GM19238 (cell line): ENCODE measurements around the gene GAPDHS.

Experiments
- DNase-seq: peaks from one replicate; pipeline ENCODE4 v3.0.0; 2011; ENCODE audit warnings: low spot score; ENCODE audit not compliant: insufficient read length

GAPDHS gene

DNA sequence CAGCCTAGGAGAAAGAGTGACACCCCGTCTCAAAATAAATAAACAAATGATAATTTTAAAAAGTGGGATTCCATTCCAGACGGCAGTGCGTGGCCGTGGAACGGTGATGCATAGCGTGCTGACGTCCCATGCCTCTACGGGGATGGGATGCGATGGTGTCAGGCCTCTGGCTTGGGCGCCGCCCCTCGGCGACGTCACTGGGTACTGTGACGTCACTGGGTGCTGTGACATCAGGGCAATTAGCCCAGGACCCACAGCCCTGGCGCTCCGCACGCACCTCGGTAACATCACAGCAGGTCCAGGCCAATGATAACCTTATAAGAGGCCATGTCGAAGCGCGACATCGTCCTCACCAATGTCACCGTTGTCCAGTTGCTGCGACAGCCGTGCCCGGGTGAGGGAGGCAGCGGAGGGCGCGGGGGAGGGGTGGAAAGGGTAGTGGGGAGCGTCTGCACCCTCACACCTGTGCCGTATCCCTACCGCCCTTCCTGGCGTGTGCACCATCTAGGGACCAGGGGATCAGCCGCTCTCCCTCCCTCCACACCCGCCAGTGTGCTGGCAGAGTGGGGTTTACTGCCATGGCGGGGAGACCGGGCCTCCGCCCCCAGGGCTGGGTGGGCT lies at the start of gene GAPDHS:
TSS of gene GAPDHS (plus strand) at position 256 of the 621 bp plus-strand sequence. CDS start at position 328, 72 bp downstream.
- DNase-seq, result no peak

DNA sequence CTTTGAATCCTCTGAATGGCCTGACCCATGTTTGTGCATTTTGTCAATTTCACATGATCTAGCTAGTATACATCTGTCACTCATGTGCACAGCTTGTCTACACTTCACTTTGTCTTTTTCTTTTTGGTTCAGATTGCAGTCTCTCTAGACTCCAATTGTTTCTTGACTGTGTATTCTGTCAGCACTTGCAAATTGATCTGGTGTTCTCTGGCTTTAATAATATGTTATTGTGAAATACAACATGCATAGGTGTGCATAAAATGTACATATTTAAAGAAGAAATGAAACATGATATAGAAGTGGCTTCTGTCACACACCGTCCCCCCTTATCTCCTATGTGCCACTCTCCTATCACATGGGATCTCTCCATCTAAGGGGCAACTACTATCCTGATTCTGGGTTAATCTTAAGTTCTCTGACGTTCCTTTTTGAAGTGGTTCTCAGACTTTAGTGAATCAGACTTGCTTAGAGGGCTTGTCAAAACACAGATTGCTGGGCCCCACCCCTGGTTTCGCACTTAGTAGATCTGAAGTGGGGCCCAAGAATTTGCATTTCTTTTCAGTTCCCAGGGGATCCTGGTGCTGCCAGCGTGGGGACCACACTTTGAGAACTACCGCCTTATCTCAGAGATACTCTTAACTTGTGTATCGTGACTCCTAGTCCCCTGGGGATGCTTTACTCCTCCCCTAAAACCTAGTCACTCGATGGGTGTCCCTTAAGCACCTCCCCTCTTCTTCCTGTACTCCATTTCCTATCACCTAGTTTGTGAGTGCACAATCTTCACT lies 48.8 kb upstream of the GAPDHS start:
- DNase-seq, result peak; percentile 71

- DNase-seq, result no peak
Measured at GRCh38 chr19:35486268-35486708, 47.0 kb upstream of the GAPDHS start.

- no peak for DNase-seq
Measured at GRCh38 chr19:35487656-35488182, 45.5 kb upstream of the GAPDHS start.

DNA sequence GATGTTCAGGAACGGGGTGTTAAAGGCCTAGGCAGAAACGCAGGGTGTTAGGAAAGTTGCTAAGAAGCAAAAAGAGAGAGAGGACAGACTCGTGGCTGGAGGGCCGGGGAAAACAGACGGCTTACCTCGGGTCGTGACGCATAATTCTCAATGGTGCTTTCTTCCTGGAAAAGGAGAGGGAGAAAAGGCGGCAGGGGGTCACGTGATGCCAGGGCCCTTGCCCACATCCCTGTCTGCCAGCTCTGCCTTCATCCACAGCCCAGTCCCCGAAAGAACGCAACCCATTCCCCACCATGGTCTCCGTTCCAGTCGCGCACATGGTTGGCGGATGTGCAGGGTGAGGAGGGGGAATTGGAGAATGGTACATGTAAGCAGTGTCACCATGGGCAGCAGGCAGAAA lies 44.6 kb upstream of the GAPDHS start:
- no peak for DNase-seq

- no peak for DNase-seq
Measured at GRCh38 chr19:35490364-35490763, 42.9 kb upstream of the GAPDHS start, which contains the start of gene KRTDAP. Gene KRTDAP (minus strand): TSS chr19:35490464. CDS start chr19:35490442, 22 bp downstream.

DNA sequence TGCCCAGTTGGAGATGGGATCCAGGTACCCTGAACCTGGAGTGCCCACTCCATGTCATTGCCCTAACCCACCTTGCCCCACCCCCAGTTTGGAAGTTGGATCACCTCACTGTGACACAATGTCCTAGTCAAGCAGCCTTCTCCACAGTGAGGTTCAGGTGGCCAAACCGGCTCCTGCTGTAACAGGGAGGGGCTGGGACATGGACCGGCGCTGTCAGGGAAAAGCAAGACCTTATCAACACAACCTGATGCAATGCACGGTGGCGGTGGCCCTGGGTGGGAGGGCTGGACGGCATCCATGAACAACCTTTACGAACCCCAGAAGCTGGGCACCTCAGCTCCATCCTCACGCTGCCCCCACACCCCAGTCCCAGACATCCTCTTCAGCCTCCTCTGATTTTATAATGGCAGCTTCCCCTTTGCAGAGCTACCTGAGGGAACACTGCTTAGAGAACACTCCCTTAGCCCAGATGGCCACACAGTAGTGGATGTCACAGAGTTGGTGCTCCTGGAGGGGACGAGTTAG lies 41.4 kb upstream of the GAPDHS start:
- DNase-seq, result no peak

DNA sequence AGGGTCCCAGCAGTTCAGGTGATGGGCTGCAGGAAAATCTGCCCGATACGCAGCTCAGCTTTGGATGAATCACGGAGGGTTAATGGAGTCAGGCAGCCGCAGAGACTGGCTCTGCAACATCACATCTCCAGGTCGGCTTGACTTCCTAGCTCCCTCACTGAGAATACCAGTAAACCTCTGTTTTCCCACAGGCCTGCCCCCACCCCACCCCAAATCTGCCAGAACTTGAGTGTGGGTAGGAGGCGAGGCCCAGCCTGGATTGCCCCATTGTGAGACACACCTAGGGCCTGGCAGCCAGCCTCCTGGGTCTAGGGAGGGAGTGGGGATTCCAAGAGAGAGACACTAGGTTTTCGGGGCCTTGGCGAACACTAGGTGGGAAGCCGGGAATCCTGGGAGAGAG lies 39.3 kb upstream of the GAPDHS start:
- no peak for DNase-seq

- DNase-seq, result peak; percentile 87
Measured at GRCh38 chr19:35495107-35496064, 37.9 kb upstream of the GAPDHS start.

DNA sequence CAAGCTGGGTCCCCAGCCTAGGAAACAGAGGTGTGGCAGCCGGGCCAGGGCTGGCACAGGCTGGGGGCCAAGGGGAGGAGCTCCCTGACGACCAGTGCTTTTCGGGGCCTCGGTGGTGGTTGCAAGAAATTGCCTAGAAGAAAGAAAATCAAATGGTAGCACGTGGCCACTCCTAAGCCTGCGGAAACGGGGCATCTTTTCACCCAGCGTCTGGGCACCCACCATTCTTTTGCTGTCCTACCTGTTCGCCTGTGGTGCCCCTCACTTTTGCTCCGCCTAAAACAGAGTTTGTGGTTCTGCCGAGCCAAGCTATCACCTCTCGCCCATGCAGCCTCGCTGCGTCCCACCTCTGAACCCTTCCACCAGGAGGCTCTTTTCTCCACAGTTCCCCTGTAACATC lies 35.9 kb upstream of the GAPDHS start:
- DNase-seq, result no peak

DNA sequence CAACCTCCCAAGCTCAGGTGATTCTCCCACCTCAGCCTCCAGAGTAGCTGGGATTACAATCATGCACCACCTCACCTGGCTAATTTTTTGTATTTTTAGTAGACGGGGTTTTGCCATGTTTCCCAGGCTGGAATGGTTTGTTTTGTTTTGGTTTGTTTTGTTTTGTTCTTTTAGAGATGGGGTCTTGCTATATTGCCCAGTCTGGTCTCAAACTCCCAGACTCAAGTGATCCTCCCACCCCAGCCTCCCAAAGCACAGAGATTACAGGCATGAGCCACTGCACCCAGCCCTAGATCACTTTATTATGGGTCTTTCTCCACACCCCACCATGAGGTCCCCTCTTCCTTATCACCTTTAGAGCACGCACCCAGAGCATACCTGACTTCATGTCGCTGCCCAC lies 35.0 kb upstream of the GAPDHS start:
- no peak for DNase-seq

GRCh38 chr19:35498984-35499527 lies 34.2 kb upstream of the GAPDHS start:
- DNase-seq, result no peak

DNA sequence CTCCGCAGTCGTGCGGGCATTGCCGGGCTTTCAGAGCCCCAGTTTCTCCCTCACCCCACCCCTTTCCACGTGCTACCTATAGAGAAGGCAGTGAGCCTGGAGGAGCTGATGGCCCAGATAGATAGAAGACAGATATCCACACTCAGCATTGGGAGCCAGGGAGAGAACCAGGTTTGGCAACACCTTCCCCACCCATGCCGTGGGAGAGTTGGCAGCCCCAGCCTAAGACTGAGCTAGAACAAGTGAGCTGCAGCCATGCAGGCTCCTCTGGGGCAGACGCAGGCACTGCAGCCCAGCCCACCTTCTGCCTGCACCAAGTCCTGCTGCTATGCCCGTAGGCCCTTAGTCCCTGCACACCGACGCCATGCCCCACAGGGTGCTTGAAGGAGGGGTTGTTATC lies 32.6 kb upstream of the GAPDHS start:
- no peak for DNase-seq

- DNase-seq, result no peak
Measured at GRCh38 chr19:35501684-35502083, 31.6 kb upstream of the GAPDHS start.

- no peak for DNase-seq
Measured at GRCh38 chr19:35502751-35503150, 30.5 kb upstream of the GAPDHS start.

- no peak for DNase-seq
Measured at GRCh38 chr19:35506011-35506410, 27.2 kb upstream of the GAPDHS start.

DNA sequence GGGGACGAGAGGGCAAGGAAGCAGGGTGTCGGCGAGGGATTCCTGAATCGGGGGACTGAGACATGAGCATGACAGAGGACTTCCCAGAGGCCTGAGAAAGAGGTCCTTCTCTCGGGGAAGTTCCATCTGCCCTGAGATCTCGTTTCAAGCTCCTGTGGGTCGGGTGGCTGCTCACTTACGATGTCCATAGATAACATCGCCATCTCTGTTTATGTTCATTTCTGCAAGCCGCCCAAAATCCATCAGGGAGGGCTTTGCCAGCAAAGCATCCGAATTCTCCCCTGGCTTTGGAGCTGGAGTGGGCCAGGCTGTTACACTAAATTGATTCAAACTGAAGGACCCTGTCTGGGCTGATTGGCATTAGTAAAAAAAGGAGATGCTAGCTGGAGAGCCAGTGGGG lies 25.7 kb upstream of the GAPDHS start:
- DNase-seq, result no peak

GRCh38 chr19:35508129-35508528 lies 25.1 kb upstream of the GAPDHS start:
- DNase-seq, result no peak

GRCh38 chr19:35509018-35509652 lies 24.1 kb upstream of the GAPDHS start:
- DNase-seq, result no peak

DNA sequence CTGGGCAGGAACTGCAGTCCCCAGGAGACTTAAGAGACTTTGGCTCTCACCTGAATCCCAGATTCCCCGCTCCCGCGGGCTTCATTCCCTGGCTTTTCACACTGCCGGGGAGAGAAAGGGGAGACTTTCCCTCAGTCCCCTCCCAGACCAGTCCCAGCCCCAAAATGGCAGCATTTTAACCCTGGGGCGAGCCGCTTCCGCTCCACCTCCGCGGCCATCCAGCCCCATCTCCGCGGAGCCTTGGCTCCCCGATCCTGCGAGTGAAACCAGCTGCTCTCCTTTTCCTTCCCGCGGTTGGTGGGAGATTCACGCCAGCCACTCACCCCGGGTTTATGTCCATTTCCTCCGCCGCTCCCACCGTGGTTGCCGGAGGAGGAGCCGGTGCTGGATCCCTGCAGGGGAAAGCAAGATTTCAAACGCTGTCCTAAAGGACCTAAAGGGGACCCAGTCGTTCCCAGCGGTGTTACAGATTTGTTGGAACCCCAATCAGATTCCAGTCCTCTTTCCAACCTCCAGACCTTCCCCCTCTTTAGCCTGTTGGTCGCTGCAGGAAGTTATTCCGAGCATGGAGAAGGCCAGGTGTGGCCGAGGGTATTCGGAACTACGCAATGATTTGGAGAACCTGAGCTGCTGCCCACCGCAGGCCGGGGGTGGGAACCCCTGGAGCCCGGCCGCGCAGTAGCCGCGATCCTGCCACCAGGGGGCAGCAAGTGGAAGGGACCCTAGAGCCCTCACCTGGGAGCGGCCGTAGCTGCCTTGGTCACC lies 23.2 kb upstream of the GAPDHS start:
- DNase-seq, result peak; percentile 91
